ENCODE measurements around the gene EMC10. TPM values are rescaled to one million over a fixed set of nuclear protein-coding genes. Genes with fewer than 3 reads are reported as not detected.

EMC10 gene
- total RNA-seq, 2 experiments from 2014 or later: 33.4 to 34.7 TPM

DNA sequence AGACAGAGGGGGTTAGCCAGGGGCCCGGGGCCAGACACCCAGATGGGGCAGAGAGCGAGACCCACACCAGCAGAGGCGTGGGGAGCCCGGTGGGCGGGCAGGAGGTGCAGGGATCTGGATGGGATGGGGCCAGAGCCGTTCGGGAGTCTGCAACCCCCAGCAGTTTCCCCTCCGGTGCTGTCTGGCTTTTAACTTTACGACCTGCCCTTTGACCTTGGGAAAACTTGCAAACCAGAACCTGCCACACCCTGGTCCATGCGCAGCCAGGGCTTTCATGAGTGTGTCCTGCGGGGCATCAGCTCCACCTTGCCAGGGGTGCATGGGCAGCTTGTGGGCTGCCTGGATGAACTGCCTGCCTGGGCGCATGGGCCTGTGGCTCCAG, 24.9 kb downstream of the EMC10 start:
- Mint-ChIP-seq H3K9me3 (ENCODE audit: low read depth) (no peaks in the 10 kb centered on the region), H3K36me3 (ENCODE audit: low read depth) (peaks cover 4% of the 10 kb centered on the region), H3K27ac (no peak overlapping the region), H3K4me3 (no peak overlapping the region), H3K4me1 (no peaks in the 10 kb centered on the region), H3K27me3 (no peaks in the 10 kb centered on the region)
- intact Hi-C loops (cut with DNase I, micrococcal nuclease): no loop called here
- ChIA-PET CTCF (no interaction called here), POLR2A (no interaction called here)
- DNase-seq (no peak), ATAC-seq (no peak)

- POLR2A ChIA-PET: no interaction called here
- ATAC-seq: no peak
- intact Hi-C loops (cut with DNase I, micrococcal nuclease): no loop called here
Observed at GRCh38 chr19:50501568-50502475, 25.5 kb downstream of the EMC10 start.

GRCh38 chr19:50505856-50506611, 29.7 kb downstream of the EMC10 start:
- ATAC-seq (no peak), DNase-seq (no peak)
- intact Hi-C loops (cut with DNase I, micrococcal nuclease): no loop called here
- ChIA-PET CTCF (no interaction called here), POLR2A (no interaction called here)
- Mint-ChIP-seq H3K9me3 (ENCODE audit: low read depth) (no peaks in the 10 kb centered on the region), H3K4me3 (no peak overlapping the region), H3K27ac (no peak overlapping the region), H3K27me3 (no peaks in the 10 kb centered on the region), H3K36me3 (ENCODE audit: low read depth) (peaks cover 6% of the 10 kb centered on the region), H3K4me1 (peaks cover 6% of the 10 kb centered on the region)

More at GRCh38 chr19:50501568-50502475, 25.5 kb downstream of the EMC10 start:
- peaks cover 4% of the 10 kb centered on the region for H3K36me3 Mint-ChIP-seq (ENCODE audit: low read depth)
- DNase-seq: no peak
- no peaks in the 10 kb centered on the region for H3K9me3 Mint-ChIP-seq (ENCODE audit: low read depth)
- H3K4me1 Mint-ChIP-seq: no peaks in the 10 kb centered on the region
- H3K27ac Mint-ChIP-seq: no peak overlapping the region
- H3K4me3 Mint-ChIP-seq: no peak overlapping the region
- CTCF ChIA-PET: no interaction called here
- no peaks in the 10 kb centered on the region for H3K27me3 Mint-ChIP-seq

DNA sequence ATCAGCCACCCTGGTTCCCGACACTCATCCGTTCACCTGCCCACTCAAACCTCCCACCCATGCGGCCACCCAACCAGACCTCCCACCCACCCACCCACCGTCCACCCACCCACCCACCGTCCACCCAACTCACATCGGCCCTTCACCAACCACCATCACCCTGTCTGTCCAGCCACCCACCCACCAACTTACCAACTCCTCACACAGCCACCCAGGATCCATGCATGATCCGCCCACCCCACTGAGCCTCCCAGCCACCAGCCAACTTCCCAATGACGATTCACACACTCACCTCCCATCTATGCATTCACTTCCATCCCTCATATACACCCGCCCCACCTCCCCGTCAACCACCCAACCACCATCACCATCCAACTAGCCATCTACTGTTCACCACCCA, 30.4 kb downstream of the EMC10 start:
- DNase-seq (no peak), ATAC-seq (no peak)
- Mint-ChIP-seq H3K36me3 (ENCODE audit: low read depth) (peaks cover 6% of the 10 kb centered on the region), H3K9me3 (ENCODE audit: low read depth) (no peaks in the 10 kb centered on the region), H3K27me3 (no peaks in the 10 kb centered on the region), H3K4me1 (peaks cover 11% of the 10 kb centered on the region), H3K4me3 (no peak overlapping the region), H3K27ac (no peak overlapping the region)
- ChIA-PET POLR2A (no interaction called here), CTCF (no interaction called here)
- intact Hi-C loops (cut with DNase I, micrococcal nuclease): no loop called here

GRCh38 chr19:50507376-50507775, 31.1 kb downstream of the EMC10 start:
- H3K4me3 Mint-ChIP-seq: no peak overlapping the region
- H3K36me3 Mint-ChIP-seq (ENCODE audit: low read depth): peaks cover 6% of the 10 kb centered on the region
- H3K27me3 Mint-ChIP-seq: no peaks in the 10 kb centered on the region
- CTCF ChIA-PET: no interaction called here
- intact Hi-C loops (cut with DNase I, micrococcal nuclease): no loop called here
- H3K4me1 Mint-ChIP-seq: peaks cover 12% of the 10 kb centered on the region
- POLR2A ChIA-PET: no interaction called here
- H3K9me3 Mint-ChIP-seq (ENCODE audit: low read depth): no peaks in the 10 kb centered on the region
- no peak for ATAC-seq
- no peak for DNase-seq
- H3K27ac Mint-ChIP-seq: no peak overlapping the region

GRCh38 chr19:50508843-50509190, 32.5 kb downstream of the EMC10 start:
- POLR2A ChIA-PET: interaction anchor here (0.6 kb wide), 1 partner anchor 47 kb away, joined by 5 read pairs; no protein-coding TSS in a partner anchor
- Mint-ChIP-seq H3K27me3 (no peaks in the 10 kb centered on the region), H3K36me3 (ENCODE audit: low read depth) (peaks cover 6% of the 10 kb centered on the region), H3K4me3 (peak overlapping the region; percentile 1), H3K9me3 (ENCODE audit: low read depth) (no peaks in the 10 kb centered on the region), H3K4me1 (peaks cover 12% of the 10 kb centered on the region), H3K27ac (no peak overlapping the region)
- ATAC-seq (no peak), DNase-seq (no peak)
- CTCF ChIA-PET: no interaction called here
- intact Hi-C loops (cut with DNase I, micrococcal nuclease): no loop called here

DNA sequence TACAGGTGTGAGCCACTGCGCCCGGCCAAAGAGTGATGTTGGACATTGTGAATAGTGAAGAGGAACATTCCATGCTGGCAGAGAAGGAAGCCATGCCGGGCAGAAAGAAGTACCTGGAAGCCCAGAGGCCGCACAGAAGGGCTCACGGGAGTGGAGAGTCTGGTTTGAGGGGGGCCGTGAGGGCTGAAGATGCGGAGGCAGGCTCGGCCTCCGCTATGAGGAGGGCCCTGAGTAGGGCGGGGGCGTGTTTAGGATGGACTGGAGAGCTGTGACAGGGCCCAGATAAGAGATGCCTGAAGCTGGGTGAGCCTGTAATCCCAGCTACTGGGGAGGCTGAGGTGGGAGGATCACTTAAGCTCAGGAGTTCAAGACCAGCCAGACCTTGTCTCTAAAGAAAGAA, 33.1 kb downstream of the EMC10 start:
- peak overlapping the region; percentile 45 for H3K27ac Mint-ChIP-seq
- peaks cover 14% of the 10 kb centered on the region for H3K4me1 Mint-ChIP-seq
- intact Hi-C loops (cut with DNase I, micrococcal nuclease): no loop called here
- peak overlapping the region; percentile 36 for H3K4me3 Mint-ChIP-seq
- H3K9me3 Mint-ChIP-seq (ENCODE audit: low read depth): no peaks in the 10 kb centered on the region
- no peak for DNase-seq
- H3K36me3 Mint-ChIP-seq (ENCODE audit: low read depth): peaks cover 6% of the 10 kb centered on the region
- CTCF ChIA-PET: interaction anchor here (1.9 kb wide), 1 partner anchor 47 kb away, joined by 7 read pairs; no protein-coding TSS in a partner anchor
- POLR2A ChIA-PET: no interaction called here
- peaks cover 3% of the 10 kb centered on the region for H3K27me3 Mint-ChIP-seq
- ATAC-seq: no peak

GRCh38 chr19:50510121-50510670, 33.9 kb downstream of the EMC10 start:
- peaks cover 5% of the 10 kb centered on the region for H3K27me3 Mint-ChIP-seq
- DNase-seq (no peak), ATAC-seq (no peak)
- ChIA-PET POLR2A (no interaction called here), CTCF (interaction anchor here (1.3 to 1.9 kb wide), 3 partner anchors 26 to 46 kb away, joined by 3 to 7 read pairs (median 3); no protein-coding TSS in a partner anchor)
- H3K4me1 Mint-ChIP-seq: peaks cover 14% of the 10 kb centered on the region
- intact Hi-C loops (cut with DNase I, micrococcal nuclease): loop anchor here (2.0 to 10.0 kb wide), 4 partner anchors 125 to 1085 kb away; partner anchors contain the start of genes POLD1 (in 1 of the 2), RRAS (in 1 of the 2) and SCAF1 (in 1 of the 2)
- no peaks in the 10 kb centered on the region for H3K9me3 Mint-ChIP-seq (ENCODE audit: low read depth)
- peaks cover 6% of the 10 kb centered on the region for H3K36me3 Mint-ChIP-seq (ENCODE audit: low read depth)
- peak overlapping the region; percentile 84 for H3K4me3 Mint-ChIP-seq
- H3K27ac Mint-ChIP-seq: peak overlapping the region; percentile 80

- ATAC-seq (no peak), DNase-seq (no peak)
- Mint-ChIP-seq H3K4me1 (peaks cover 14% of the 10 kb centered on the region), H3K4me3 (peak overlapping the region; percentile 84), H3K27me3 (peaks cover 5% of the 10 kb centered on the region), H3K27ac (peak overlapping the region; percentile 80), H3K9me3 (ENCODE audit: low read depth) (no peaks in the 10 kb centered on the region), H3K36me3 (ENCODE audit: low read depth) (peaks cover 4% of the 10 kb centered on the region)
- CTCF ChIA-PET: interaction anchor here (0.6 to 1.9 kb wide), 8 partner anchors 26 to 221 kb away, joined by 3 to 10 read pairs (median 4); no protein-coding TSS in a partner anchor
- intact Hi-C loops (cut with DNase I, micrococcal nuclease): loop anchor here (1.0 to 10.0 kb wide), 18 partner anchors 34 to 1084 kb away; partner anchors contain the start of genes EMC10 (in 2 of the 2), GARIN5A (in 2 of the 2), NR1H2 (in 2 of the 2) and POLD1 (in 2 of the 2)
- POLR2A ChIA-PET: interaction anchor here (0.6 to 1.0 kb wide), 3 partner anchors 46 to 294 kb away, joined by 3 to 5 read pairs (median 3); no protein-coding TSS in a partner anchor
Observed at GRCh38 chr19:50510700-50511068, 34.4 kb downstream of the EMC10 start.

GRCh38 chr19:50511069-50511822, 34.9 kb downstream of the EMC10 start, which contains the start of gene JOSD2:
Gene JOSD2, minus strand, starts transcription at chr19:50511191. Its CDS starts 760 bp downstream, at chr19:50510431.
- intact Hi-C loops (cut with DNase I, micrococcal nuclease): loop anchor here (1.0 to 10.0 kb wide), 18 partner anchors 35 to 1084 kb away; partner anchors contain the start of genes EMC10 (in 2 of the 2), GARIN5A (in 2 of the 2), NR1H2 (in 2 of the 2) and POLD1 (in 2 of the 2)
- Mint-ChIP-seq H3K4me1 (peaks cover 14% of the 10 kb centered on the region), H3K4me3 (peak within 1 kb of the TSS; percentile 84), H3K27me3 (peaks cover 5% of the 10 kb centered on the region), H3K27ac (peak within 1 kb of the TSS; percentile 92), H3K36me3 (ENCODE audit: low read depth) (peaks cover 3% of the 10 kb centered on the region), H3K9me3 (ENCODE audit: low read depth) (no peaks in the 10 kb centered on the region)
- CTCF ChIA-PET: interaction anchor here (0.6 to 1.9 kb wide), 9 partner anchors 25 to 221 kb away, joined by 3 to 10 read pairs (median 3); no protein-coding TSS in a partner anchor
- ATAC-seq: peak; percentile 97
- DNase-seq: peak; percentile 99
- POLR2A ChIA-PET: interaction anchor here (0.6 to 1.0 kb wide), 5 partner anchors 45 to 1158 kb away, joined by 3 to 5 read pairs (median 5); partner anchors contain the start of gene NR1H2

All from activated CD4-positive, alpha-beta T cell treated with anti-CD3 and anti-CD28 coated beads for 36 hours (primary cell).